ENCODE measurements around the gene CD244. TPM values are rescaled to one million over a fixed set of nuclear protein-coding genes. Genes with fewer than 3 reads are reported as not detected.

The CD244 gene
- total RNA-seq, 1 donor from 2014 or later = not detected

- H3K27ac Mint-ChIP-seq (ENCODE audit: unreplicated experiment) = no peak overlapping the region
- DNase-seq (ENCODE audit: low spot score) = no peak
- peaks cover 10% of the 10 kb centered on the region for H3K27me3 Mint-ChIP-seq (ENCODE audit: low read depth)
- no peaks in the 10 kb centered on the region for H3K9me3 Mint-ChIP-seq (ENCODE audit: low read depth)
- no peaks in the 10 kb centered on the region for H3K4me1 Mint-ChIP-seq (ENCODE audit: low read depth)
- TF ChIP-seq CTCF (IDR thresholded peaks at IDR 0.05) = no peak
- H3K4me3 Mint-ChIP-seq (ENCODE audit: unreplicated experiment) = no peak overlapping the region
- no peaks in the 10 kb centered on the region for H3K36me3 Mint-ChIP-seq (ENCODE audit: low read depth)
These were observed 43.5 kb downstream of the CD244 start for GRCh38 chr1:160819186-160819585.

- no peak overlapping the region for H3K4me3 Mint-ChIP-seq (ENCODE audit: unreplicated experiment)
- DNase-seq (ENCODE audit: low spot score) = no peak
- no peaks in the 10 kb centered on the region for H3K4me1 Mint-ChIP-seq (ENCODE audit: low read depth)
- no peak overlapping the region for H3K27ac Mint-ChIP-seq (ENCODE audit: unreplicated experiment)
- H3K27me3 Mint-ChIP-seq (ENCODE audit: low read depth) = peaks cover 10% of the 10 kb centered on the region
- H3K36me3 Mint-ChIP-seq (ENCODE audit: low read depth) = no peaks in the 10 kb centered on the region
- no peak for TF ChIP-seq CTCF (IDR thresholded peaks at IDR 0.05)
- H3K9me3 Mint-ChIP-seq (ENCODE audit: low read depth) = no peaks in the 10 kb centered on the region
These were observed 44.3 kb downstream of the CD244 start for GRCh38 chr1:160818207-160818937.

- H3K27me3 Mint-ChIP-seq (ENCODE audit: low read depth) = peaks cover 8% of the 10 kb centered on the region
- no peaks in the 10 kb centered on the region for H3K9me3 Mint-ChIP-seq (ENCODE audit: low read depth)
- H3K27ac Mint-ChIP-seq (ENCODE audit: unreplicated experiment) = no peak overlapping the region
- H3K4me1 Mint-ChIP-seq (ENCODE audit: low read depth) = no peaks in the 10 kb centered on the region
- H3K4me3 Mint-ChIP-seq (ENCODE audit: unreplicated experiment) = no peak overlapping the region
- DNase-seq (ENCODE audit: low spot score) = no peak
- no peak for TF ChIP-seq CTCF (IDR thresholded peaks at IDR 0.05)
- no peaks in the 10 kb centered on the region for H3K36me3 Mint-ChIP-seq (ENCODE audit: low read depth)
These were observed 47.8 kb downstream of the CD244 start for GRCh38 chr1:160814856-160815255.

- H3K4me1 Mint-ChIP-seq (ENCODE audit: low read depth) = no peaks in the 10 kb centered on the region
- no peaks in the 10 kb centered on the region for H3K9me3 Mint-ChIP-seq (ENCODE audit: low read depth)
- H3K27me3 Mint-ChIP-seq (ENCODE audit: low read depth) = peaks cover 5% of the 10 kb centered on the region
- no peak overlapping the region for H3K27ac Mint-ChIP-seq (ENCODE audit: unreplicated experiment)
- H3K4me3 Mint-ChIP-seq (ENCODE audit: unreplicated experiment) = no peak overlapping the region
- no peaks in the 10 kb centered on the region for H3K36me3 Mint-ChIP-seq (ENCODE audit: low read depth)
- no peak for TF ChIP-seq CTCF (IDR thresholded peaks at IDR 0.05)
- DNase-seq (ENCODE audit: low spot score) = no peak
These were observed 48.4 kb downstream of the CD244 start for GRCh38 chr1:160814316-160814715.

GRCh38 chr1:160813215-160813614, 49.5 kb downstream of the CD244 start:
- no peak overlapping the region for H3K4me3 Mint-ChIP-seq (ENCODE audit: unreplicated experiment)
- no peak for DNase-seq (ENCODE audit: low spot score)
- no peak for TF ChIP-seq CTCF (IDR thresholded peaks at IDR 0.05)
- no peaks in the 10 kb centered on the region for H3K27me3 Mint-ChIP-seq (ENCODE audit: low read depth)
- H3K36me3 Mint-ChIP-seq (ENCODE audit: low read depth) = no peaks in the 10 kb centered on the region
- no peak overlapping the region for H3K27ac Mint-ChIP-seq (ENCODE audit: unreplicated experiment)
- no peaks in the 10 kb centered on the region for H3K4me1 Mint-ChIP-seq (ENCODE audit: low read depth)
- peaks cover 3% of the 10 kb centered on the region for H3K9me3 Mint-ChIP-seq (ENCODE audit: low read depth)

All from chondrocyte (in vitro differentiated cells).